ENCODE measurements around the gene CHCHD3. TPM values are rescaled to one million over a fixed set of nuclear protein-coding genes. Genes with fewer than 3 reads are reported as not detected.
"Not testable (repeated sequence)": the region's sequence is repeated elsewhere in the genome, so short reads cannot be mapped to it uniquely, and the experiment has no call there.

Gene CHCHD3
- total RNA-seq, 1 donor from 2014 or later: 76.8 TPM

DNA sequence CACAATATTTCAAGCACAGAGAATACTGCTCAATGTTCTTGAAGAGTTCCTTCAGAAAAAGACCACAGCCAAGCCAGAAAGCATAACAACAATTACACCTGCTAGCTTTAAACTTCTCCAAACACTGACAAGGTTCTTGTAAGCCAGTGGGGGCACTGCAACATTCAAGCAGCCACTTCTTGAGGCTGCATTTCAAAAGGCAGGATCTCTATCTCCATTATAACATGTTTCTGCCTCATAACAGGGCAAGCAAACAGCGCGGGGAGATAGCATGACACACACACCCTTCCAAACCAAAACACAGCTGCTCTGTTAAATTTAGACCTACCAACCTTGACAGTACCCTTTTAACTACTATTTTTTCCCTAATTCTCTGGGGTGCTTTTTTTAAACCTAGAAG lies 30.8 kb downstream of the CHCHD3 start:
- no peak for DNase-seq (ENCODE audit: low spot score)
- H3K4me3 Mint-ChIP-seq: no peak overlapping the region
- H3K9me3 Mint-ChIP-seq: no peaks in the 10 kb centered on the region
- intact Hi-C loops (cut with micrococcal nuclease): no loop called here
- no peaks in the 10 kb centered on the region for H3K27me3 Mint-ChIP-seq (ENCODE audit: insufficient read depth)
- peaks cover 3% of the 10 kb centered on the region for H3K36me3 Mint-ChIP-seq (ENCODE audit: low read depth)
- H3K4me1 Mint-ChIP-seq (ENCODE audit: low read depth): no peaks in the 10 kb centered on the region
- H3K27ac Mint-ChIP-seq: no peak overlapping the region

DNA sequence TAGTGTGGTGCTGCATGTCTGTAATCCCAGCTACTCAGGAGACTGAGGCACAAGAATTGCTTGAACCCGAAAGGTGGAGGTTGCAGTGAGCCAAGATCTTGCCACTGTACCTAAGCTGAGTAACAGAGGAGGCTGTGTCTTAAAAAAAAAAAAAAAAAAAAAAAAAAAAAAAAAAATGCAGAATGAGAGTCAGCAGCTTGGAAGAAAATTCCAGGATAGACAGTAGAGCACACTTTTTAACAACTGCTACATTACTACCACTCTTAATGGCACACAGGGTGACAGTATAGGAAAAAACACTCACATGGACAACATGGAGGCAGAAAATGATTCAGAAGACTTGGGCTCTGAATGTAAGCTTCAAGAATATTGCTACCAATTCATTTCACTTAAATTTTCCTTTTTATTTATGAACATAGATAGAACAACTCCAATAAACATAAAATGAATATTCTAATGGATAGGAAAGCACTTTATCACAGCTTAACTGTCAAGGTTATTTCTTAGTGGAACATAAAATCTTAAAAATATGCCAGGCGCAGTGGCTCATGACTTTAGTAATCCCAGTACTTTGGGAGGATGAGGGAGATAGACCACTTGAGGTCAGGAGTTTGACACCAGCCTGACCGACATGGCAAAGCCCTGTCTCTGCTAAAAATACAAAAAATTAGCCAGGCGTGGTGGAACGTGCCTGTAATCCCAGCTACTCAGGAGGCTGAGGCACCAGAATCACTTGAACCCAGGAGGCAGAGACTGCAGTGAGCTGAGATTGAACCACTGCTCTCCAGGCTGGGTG lies 31.5 kb downstream of the CHCHD3 start:
- Mint-ChIP-seq H3K27ac (no peak overlapping the region), H3K27me3 (ENCODE audit: insufficient read depth) (no peaks in the 10 kb centered on the region), H3K4me1 (ENCODE audit: low read depth) (no peaks in the 10 kb centered on the region), H3K9me3 (no peaks in the 10 kb centered on the region), H3K36me3 (ENCODE audit: low read depth) (peaks cover 3% of the 10 kb centered on the region), H3K4me3 (no peak overlapping the region)
- intact Hi-C loops (cut with micrococcal nuclease): no loop called here
- no peak for DNase-seq (ENCODE audit: low spot score)

DNA sequence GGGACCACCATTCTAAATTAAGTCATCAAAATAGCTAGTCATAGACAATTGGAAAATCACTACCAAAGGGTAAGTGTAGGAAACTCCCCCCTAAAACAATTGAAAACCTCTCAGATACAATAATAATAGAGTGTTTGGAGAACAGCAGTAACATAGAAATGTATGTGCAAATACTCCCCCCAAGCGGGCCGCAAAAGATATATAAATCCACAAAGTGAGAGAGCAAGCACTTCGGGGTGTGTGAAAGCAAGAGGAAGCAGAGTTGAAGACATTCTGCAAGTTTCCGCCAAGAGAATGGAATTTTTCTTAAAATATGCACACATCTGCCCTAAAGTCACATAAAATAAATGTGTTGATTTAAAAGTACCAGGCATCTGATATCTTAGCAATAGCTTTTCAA lies 33.3 kb downstream of the CHCHD3 start:
- Mint-ChIP-seq H3K9me3 (no peaks in the 10 kb centered on the region), H3K36me3 (ENCODE audit: low read depth) (peaks cover 3% of the 10 kb centered on the region), H3K27ac (no peak overlapping the region), H3K27me3 (ENCODE audit: insufficient read depth) (no peaks in the 10 kb centered on the region), H3K4me3 (no peak overlapping the region), H3K4me1 (ENCODE audit: low read depth) (no peaks in the 10 kb centered on the region)
- DNase-seq (ENCODE audit: low spot score): no peak
- intact Hi-C loops (cut with micrococcal nuclease): no loop called here

DNA sequence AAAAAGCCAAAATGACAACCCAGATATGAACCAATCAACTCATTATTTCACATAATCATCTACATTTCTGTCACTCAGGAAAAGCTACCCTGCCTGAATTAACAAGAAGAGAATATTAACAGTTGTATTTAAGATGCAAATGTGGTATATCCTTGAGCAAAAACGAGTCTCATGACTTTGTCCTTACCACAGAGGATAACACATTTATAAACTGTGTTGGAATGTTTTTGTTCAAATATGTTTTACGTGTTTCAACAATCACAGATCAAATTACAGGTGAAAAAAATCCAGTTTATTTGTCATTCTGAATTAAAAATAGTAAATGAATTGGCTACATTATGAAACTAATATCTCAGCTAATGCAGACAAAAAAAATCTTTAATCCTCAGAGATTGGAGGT lies 34.6 kb downstream of the CHCHD3 start:
- Mint-ChIP-seq H3K4me3 (no peak overlapping the region), H3K36me3 (ENCODE audit: low read depth) (peaks cover 3% of the 10 kb centered on the region), H3K27me3 (ENCODE audit: insufficient read depth) (no peaks in the 10 kb centered on the region), H3K9me3 (no peaks in the 10 kb centered on the region), H3K27ac (no peak overlapping the region), H3K4me1 (ENCODE audit: low read depth) (no peaks in the 10 kb centered on the region)
- intact Hi-C loops (cut with micrococcal nuclease): no loop called here
- DNase-seq (ENCODE audit: low spot score): no peak

DNA sequence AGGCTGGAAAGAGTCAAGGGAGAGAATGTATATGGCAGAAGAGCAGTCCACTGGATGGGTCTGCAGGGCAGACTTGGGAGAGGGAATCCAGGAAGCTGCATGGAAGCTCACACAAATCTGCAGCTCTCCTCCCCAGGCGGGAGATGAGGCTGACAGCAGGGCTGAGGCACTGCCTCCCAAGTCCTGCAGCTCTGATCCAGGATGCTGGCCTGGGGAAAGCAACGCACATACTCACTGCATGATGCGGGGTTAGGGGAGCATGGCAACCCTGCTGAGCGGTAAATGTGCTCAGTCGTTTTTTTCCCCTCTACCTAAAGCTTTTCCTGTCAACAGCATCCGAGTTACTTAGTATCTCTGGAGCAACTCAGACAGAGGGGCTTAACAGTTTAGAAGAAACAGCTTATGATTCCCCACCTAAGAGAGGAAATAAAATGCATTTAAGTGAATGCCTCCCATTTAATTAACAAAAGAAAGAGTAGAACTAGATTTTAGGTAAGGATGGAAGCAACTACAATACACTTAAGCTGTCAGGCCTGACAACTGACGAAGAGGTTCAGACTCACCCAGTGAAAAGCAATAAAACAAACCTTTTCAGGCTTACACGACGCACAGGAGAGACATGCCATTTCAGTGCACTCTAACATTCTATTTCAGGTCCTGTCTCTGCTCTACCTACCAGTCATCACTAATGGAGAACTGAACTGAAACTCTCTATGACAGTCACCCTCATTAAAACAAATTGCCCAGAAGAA lies 37.0 kb downstream of the CHCHD3 start:
- no peaks in the 10 kb centered on the region for H3K27me3 Mint-ChIP-seq (ENCODE audit: insufficient read depth)
- no peaks in the 10 kb centered on the region for H3K4me1 Mint-ChIP-seq (ENCODE audit: low read depth)
- DNase-seq (ENCODE audit: low spot score): no peak
- intact Hi-C loops (cut with micrococcal nuclease): no loop called here
- H3K4me3 Mint-ChIP-seq: no peak overlapping the region
- H3K36me3 Mint-ChIP-seq (ENCODE audit: low read depth): peaks cover 3% of the 10 kb centered on the region
- H3K27ac Mint-ChIP-seq: no peak overlapping the region
- H3K9me3 Mint-ChIP-seq: no peaks in the 10 kb centered on the region

DNA sequence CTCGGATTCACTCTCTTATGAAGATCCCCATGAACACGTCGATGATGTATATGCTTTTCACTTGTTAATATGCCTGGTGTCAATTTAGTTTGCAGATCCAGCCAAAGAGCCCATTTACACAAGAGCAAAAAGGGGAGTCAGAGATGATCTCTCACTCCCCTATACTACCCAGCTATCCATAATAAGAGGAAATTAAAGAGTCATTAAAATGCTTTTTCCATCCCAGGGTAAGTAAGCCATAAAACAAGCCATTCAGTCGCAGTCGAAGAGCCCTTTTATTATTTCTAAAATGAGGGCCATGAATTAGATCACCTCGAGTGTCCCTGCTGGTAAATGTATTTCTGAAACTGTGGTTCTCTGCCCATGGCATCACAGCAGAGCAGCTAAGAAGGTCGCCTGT lies 41.2 kb downstream of the CHCHD3 start:
- Mint-ChIP-seq H3K27me3 (ENCODE audit: insufficient read depth) (no peaks in the 10 kb centered on the region), H3K27ac (no peak overlapping the region), H3K36me3 (ENCODE audit: low read depth) (no peaks in the 10 kb centered on the region), H3K9me3 (no peaks in the 10 kb centered on the region), H3K4me3 (no peak overlapping the region), H3K4me1 (ENCODE audit: low read depth) (no peaks in the 10 kb centered on the region)
- intact Hi-C loops (cut with micrococcal nuclease): no loop called here
- no peak for DNase-seq (ENCODE audit: low spot score)

DNA sequence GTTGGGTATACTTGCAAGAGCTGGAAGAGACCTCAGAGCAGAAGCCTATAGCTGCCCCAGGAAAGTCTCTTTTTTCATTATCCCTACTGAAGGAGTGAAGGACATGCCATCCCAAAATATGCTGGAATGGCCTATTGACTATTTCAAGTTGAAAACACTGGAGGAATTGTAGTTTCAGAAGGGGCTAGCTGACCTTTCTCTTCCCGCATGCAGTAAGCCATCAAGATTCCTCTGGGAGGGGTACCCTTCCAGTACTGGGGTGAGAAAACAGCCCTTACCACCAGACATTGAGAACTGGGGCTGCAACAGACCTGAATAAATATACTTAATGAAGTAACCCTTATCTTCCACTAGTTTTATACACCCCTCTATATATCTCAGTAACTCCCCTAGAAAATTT lies 41.7 kb downstream of the CHCHD3 start:
- intact Hi-C loops (cut with micrococcal nuclease): no loop called here
- Mint-ChIP-seq H3K4me3 (no peak overlapping the region), H3K27me3 (ENCODE audit: insufficient read depth) (no peaks in the 10 kb centered on the region), H3K36me3 (ENCODE audit: low read depth) (no peaks in the 10 kb centered on the region), H3K9me3 (no peaks in the 10 kb centered on the region), H3K27ac (no peak overlapping the region), H3K4me1 (ENCODE audit: low read depth) (no peaks in the 10 kb centered on the region)
- no peak for DNase-seq (ENCODE audit: low spot score)

DNA sequence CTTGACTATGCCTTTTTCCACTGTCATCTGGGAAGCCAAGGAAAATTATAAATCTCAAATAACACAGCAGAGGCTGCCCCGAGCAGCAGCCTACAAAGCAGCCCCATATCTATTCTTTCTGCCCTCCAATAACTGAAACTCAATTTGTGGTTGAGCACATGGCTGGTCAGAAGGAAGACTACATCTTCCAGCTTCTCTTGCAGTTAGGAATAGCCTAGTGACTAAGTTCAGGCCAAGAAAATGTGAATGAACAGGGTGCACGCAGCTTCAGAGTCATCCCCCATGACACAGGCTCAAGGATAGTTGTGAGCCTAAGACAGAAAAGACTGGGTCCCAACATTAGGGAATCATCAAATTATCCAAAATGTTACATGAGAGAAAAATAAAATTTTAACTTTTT lies 42.3 kb downstream of the CHCHD3 start:
- Mint-ChIP-seq H3K9me3 (no peaks in the 10 kb centered on the region), H3K4me3 (no peak overlapping the region), H3K27me3 (ENCODE audit: insufficient read depth) (no peaks in the 10 kb centered on the region), H3K4me1 (ENCODE audit: low read depth) (no peaks in the 10 kb centered on the region), H3K27ac (no peak overlapping the region), H3K36me3 (ENCODE audit: low read depth) (no peaks in the 10 kb centered on the region)
- intact Hi-C loops (cut with micrococcal nuclease): loop anchor here (5.0 kb wide), 1 partner anchor 43 kb away; the partner anchor contains the start of gene CHCHD3
- DNase-seq (ENCODE audit: low spot score): no peak

DNA sequence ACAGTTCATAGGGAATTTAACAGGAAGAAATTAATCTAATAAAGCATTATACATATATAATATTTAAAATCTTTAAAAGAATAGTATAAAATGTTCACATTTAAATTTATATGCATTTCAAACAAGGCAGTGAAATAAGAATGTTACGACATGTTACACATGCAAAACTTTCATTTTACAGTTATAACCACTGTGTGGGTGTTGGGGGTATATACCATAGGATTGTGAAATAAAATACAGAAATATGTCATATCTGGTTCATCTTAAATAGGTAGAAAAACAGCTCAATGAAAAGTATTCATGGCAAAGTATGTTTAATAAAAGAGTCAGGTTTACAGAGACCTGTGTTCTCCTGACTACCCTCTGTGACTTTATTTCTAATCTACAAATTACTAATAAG lies 45.6 kb downstream of the CHCHD3 start:
- Mint-ChIP-seq H3K27me3 (ENCODE audit: insufficient read depth) (no peaks in the 10 kb centered on the region), H3K27ac (no peak overlapping the region), H3K4me1 (ENCODE audit: low read depth) (no peaks in the 10 kb centered on the region), H3K9me3 (no peaks in the 10 kb centered on the region), H3K4me3 (no peak overlapping the region), H3K36me3 (ENCODE audit: low read depth) (no peaks in the 10 kb centered on the region)
- no peak for DNase-seq (ENCODE audit: low spot score)
- intact Hi-C loops (cut with micrococcal nuclease): loop anchor here (5.0 kb wide), 1 partner anchor 46 kb away; the partner anchor contains the start of gene CHCHD3

DNA sequence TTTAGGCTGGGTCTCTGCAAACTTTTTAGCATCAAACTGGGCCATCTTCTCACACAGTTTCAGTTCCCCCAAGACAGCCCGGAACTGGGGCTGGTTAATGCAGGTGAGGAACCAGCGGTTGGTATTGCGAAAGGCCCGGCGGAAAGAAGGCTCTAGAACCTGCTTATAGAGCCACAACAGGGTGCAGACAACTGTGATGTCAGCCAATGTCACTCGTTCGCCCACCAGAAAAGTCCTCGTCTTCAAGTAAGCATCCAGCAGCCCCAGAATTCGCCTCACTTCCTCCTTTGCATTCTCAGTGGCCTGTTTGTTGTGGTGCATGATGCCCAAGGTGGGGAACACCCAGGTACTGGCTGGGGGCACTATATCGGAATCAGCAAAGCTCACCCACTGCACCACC lies 46.6 kb downstream of the CHCHD3 start:
- not testable (repeated sequence) for H3K9me3 Mint-ChIP-seq; H3K36me3 Mint-ChIP-seq (ENCODE audit: low read depth); H3K4me3 Mint-ChIP-seq; H3K27me3 Mint-ChIP-seq (ENCODE audit: insufficient read depth); H3K4me1 Mint-ChIP-seq (ENCODE audit: low read depth); H3K27ac Mint-ChIP-seq; DNase-seq (ENCODE audit: low spot score)
- intact Hi-C loops (cut with micrococcal nuclease): loop anchor here (5.0 kb wide), 1 partner anchor 47 kb away; the partner anchor contains the start of gene CHCHD3

DNA sequence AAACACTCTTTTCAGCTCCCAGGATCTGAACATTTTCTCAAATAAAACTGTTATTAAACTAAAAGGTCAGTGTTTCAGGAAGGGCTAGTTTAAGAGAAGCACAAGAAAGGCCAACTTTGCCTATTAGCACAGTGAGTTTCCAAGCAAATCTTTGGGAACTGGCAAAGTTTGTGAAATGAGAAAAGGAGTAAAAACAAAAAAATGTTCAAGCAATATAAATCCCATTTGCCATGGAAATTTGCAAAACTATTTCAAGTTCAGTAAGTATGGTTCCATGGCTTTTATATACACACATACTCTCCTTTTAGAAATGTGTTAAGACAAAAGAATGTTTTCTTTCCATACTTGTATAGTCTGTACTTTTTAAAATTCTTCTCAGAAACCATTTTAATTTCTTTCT lies 51.5 kb downstream of the CHCHD3 start:
- no peak overlapping the region for H3K4me3 Mint-ChIP-seq
- no peak overlapping the region for H3K27ac Mint-ChIP-seq
- H3K9me3 Mint-ChIP-seq: peaks cover 4% of the 10 kb centered on the region
- no peak for DNase-seq (ENCODE audit: low spot score)
- peaks cover 2% of the 10 kb centered on the region for H3K36me3 Mint-ChIP-seq (ENCODE audit: low read depth)
- intact Hi-C loops (cut with micrococcal nuclease): no loop called here
- H3K27me3 Mint-ChIP-seq (ENCODE audit: insufficient read depth): no peaks in the 10 kb centered on the region
- peaks cover 7% of the 10 kb centered on the region for H3K4me1 Mint-ChIP-seq (ENCODE audit: low read depth)

DNA sequence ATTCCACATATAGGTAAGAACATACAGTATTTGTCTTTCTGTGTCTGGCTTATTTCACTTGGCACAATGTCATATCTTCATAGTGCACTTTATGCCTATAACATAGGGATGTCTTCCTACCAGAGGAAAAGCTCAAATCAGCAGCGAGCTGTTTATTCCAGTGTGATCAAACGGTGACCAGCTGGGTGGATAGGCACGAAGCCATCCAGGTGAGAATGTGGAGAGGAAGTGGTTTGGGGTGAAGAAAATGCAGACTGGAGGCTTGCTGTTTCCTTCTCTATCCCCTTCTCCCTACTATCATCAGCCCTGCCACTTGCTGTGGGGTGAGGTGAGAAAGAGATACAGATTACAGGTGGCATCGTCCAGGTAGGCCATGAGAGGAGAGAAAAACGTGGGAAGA lies 52.4 kb downstream of the CHCHD3 start:
- Mint-ChIP-seq H3K9me3 (peaks cover 4% of the 10 kb centered on the region), H3K27ac (no peak overlapping the region), H3K36me3 (ENCODE audit: low read depth) (peaks cover 2% of the 10 kb centered on the region), H3K27me3 (ENCODE audit: insufficient read depth) (no peaks in the 10 kb centered on the region), H3K4me3 (no peak overlapping the region), H3K4me1 (ENCODE audit: low read depth) (peaks cover 7% of the 10 kb centered on the region)
- no peak for DNase-seq (ENCODE audit: low spot score)
- intact Hi-C loops (cut with micrococcal nuclease): no loop called here

DNA sequence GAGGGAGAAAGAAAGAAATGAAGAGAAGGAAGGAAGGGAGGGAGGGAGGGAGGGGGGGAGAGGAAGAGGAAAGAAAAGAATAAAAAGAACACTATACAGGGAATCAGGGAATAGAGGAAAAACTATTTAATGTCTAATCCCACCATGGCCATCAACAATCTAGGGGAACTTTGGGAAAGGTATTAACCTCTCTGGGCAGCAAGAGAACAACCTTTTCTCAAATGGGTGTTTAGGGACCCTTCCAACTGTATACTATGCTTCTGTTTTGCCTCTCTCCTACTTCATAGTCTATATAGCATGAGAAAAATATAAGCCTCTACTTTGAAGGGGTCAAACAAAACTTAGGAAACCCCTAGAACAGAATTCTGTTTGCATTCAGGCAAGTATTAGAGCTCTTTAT lies 54.5 kb downstream of the CHCHD3 start:
- peaks cover 4% of the 10 kb centered on the region for H3K36me3 Mint-ChIP-seq (ENCODE audit: low read depth)
- H3K4me1 Mint-ChIP-seq (ENCODE audit: low read depth): peaks cover 7% of the 10 kb centered on the region
- intact Hi-C loops (cut with micrococcal nuclease): no loop called here
- no peaks in the 10 kb centered on the region for H3K27me3 Mint-ChIP-seq (ENCODE audit: insufficient read depth)
- H3K9me3 Mint-ChIP-seq: peaks cover 4% of the 10 kb centered on the region
- no peak overlapping the region for H3K4me3 Mint-ChIP-seq
- DNase-seq (ENCODE audit: low spot score): no peak
- H3K27ac Mint-ChIP-seq: no peak overlapping the region

All from activated T-helper 1 cell treated with anti-CD3 and anti-CD28 coated beads, Interleukin-12 subunit alpha, Interleukin-12 subunit beta, Interleukin-2, Interleukin-4 antibody, amounts not matched to agents 30 ng/mL and 10 ng/mL and 1 ng/mL, durations not matched to agents 14 hours and 24 hours and 36 hours (primary cell).